Measurements from ENCODE around the gene MPPED1.

DNA sequence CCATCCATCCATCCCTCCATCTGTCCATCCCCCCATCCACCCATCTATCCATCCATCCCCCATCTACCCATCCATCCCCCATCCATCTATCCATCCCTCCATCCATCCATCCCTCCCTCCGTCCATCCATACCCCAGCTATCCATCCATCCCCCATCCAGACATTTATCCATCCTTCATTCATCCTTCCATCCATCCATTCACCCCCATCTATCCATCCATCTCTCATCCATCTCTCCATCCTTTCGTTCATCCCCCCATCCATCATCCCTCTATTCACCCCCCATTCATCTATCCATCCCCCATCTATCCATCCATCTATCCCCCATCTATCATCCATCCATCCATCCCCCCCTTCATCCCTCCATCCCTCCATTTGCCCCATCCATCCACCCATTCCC, 97.5 kb downstream of the MPPED1 start:
- TF ChIP-seq EZH2 (IDR thresholded peaks at IDR 0.05): no peak
- no peak for TF ChIP-seq POLR2AphosphoS5 (IDR thresholded peaks at IDR 0.05; ENCODE audit: borderline replicate concordance, low read depth, low read length)
- TF ChIP-seq FOXP2 (optimal IDR thresholded peaks at IDR 0.05; ENCODE audit: control extremely low read depth, extremely low read length, insufficient read depth): no peak
